HCT116 (cell line): ENCODE measurements around the gene FAM20B. TPM values are rescaled to one million over a fixed set of nuclear protein-coding genes. Genes with fewer than 3 reads are reported as not detected.

Source experiments
- ATAC-seq: fragments of 200-7000 bp; cut with Tn5 transposase; 2 replicates; pipeline ENCODE4 v1.9.1; 2020; ENCODE audit warnings: mild to moderate bottlenecking, moderate library complexity
- BruUV-seq: library from RNA; stranded (reverse); fragments of 400-500 nt; replicated peaks from 2 replicates; lab custom pipeline; 2021; lab: Mats Ljungman, UMichigan
- CTCF ChIA-PET: fragments of 300-600 bp; sonication (Branson Sonifier 250); formaldehyde crosslinking; loops from one replicate; lab custom pipeline; 2021; ENCODE audit warnings: antibody characterized with exemption; lab: Charles Lee
- POLR2A ChIA-PET: fragments of 300-600, 350-600 bp; sonication (Branson Sonifier 250); formaldehyde crosslinking; loops from one replicate; lab custom pipeline; 2021; ENCODE audit warnings: antibody characterized with exemption; lab: Charles Lee
- RAD21 ChIA-PET, 2 experiments: fragments of 300-600 bp; sonication (Branson Sonifier 250); formaldehyde crosslinking; loops; one replicate each; lab custom pipeline; 2023; ENCODE audit warnings: low total read pairs in 2 of 2; ENCODE audit not compliant: uncharacterized antibody in 2 of 2, unreplicated experiment in 2 of 2, low non-redundant PET in 1 of 2; lab: Charles Lee
- DNase-seq: peaks from one replicate; pipeline ENCODE4 v3.0.0-alpha.2; 2010; ENCODE audit warnings: low read depth, low spot score
- H2AFZ ChIP-seq: fragments of 200-600 bp; shearing (Covaris generic), sonication (generic); 2 replicates; pipeline ENCODE4 v1.6.1; 2017; ENCODE audit warnings: low read depth, mixed run types, mixed read lengths, antibody characterized with exemption, low read length; ENCODE audit not compliant: poor library complexity, severe bottlenecking
- H3K27ac ChIP-seq: 2 replicates; pipeline ENCODE4 v1.5.1; 2012; ENCODE audit warnings: low read depth, low read length
- H3K27me3 ChIP-seq: fragments of 200-600 bp; sonication (generic); 2 replicates; pipeline ENCODE4 v1.6.1; 2016; ENCODE audit warnings: mixed run types, low read length, mixed read lengths; ENCODE audit not compliant: insufficient read depth
- H3K36me3 ChIP-seq, 2 experiments: fragments of 200-500 bp in 1 of 2; fragments of 200-600 bp in 1 of 2; sonication (Bioruptor generic) in 1 of 2; sonication (generic) in 1 of 2; 2 replicates each; pipeline versions ENCODE4 v1.5.1 to v1.6.1; 2014 to 2016; ENCODE audit warnings: low read length in 2 of 2, inconsistent platforms in 1 of 2, mixed read lengths in 1 of 2, mixed run types in 1 of 2; ENCODE audit not compliant: insufficient read depth in 2 of 2, control insufficient read depth in 1 of 2
- H3K4me1 ChIP-seq, 2 experiments: fragments of 200-600 bp in 1 of 2; sonication (generic) in 1 of 2; 2 replicates each; pipeline versions ENCODE4 v1.5.1 to v1.6.1; 2012 to 2017; ENCODE audit warnings: low read length in 2 of 2, inconsistent platforms in 1 of 2, mild to moderate bottlenecking in 1 of 2, mixed read lengths in 1 of 2, mixed run types in 1 of 2, moderate library complexity in 1 of 2; ENCODE audit not compliant: insufficient read depth in 2 of 2, control insufficient read depth in 1 of 2
- H3K4me2 ChIP-seq: fragments of 200-600 bp; sonication (generic); 2 replicates; pipeline ENCODE4 v1.6.1; 2017; ENCODE audit warnings: mixed run types, low read length, mixed read lengths
- H3K4me3 ChIP-seq, 2 experiments: fragments of 200-600 bp in 1 of 2; sonication (generic) in 1 of 2; replicated peaks in 1 of 2; 2 replicates each; pipeline ENCODE4 v1.5.1; 2011 to 2016; ENCODE audit warnings: low read length in 2 of 2, control low read depth in 1 of 2, low read depth in 1 of 2, mild to moderate bottlenecking in 1 of 2, mixed read lengths in 1 of 2, mixed run types in 1 of 2
- H3K79me2 ChIP-seq: fragments of 200-600 bp; sonication (generic); 2 replicates; pipeline ENCODE4 v1.6.1; 2017; ENCODE audit warnings: mild to moderate bottlenecking, mixed run types, low read length, moderate library complexity, mixed read lengths; ENCODE audit not compliant: insufficient read depth
- H3K9ac ChIP-seq: fragments of 200-600 bp; sonication (generic); 2 replicates; pipeline ENCODE4 v1.6.1; 2016; ENCODE audit warnings: low read length, mixed read lengths
- H3K9me2 ChIP-seq: fragments of 200-600 bp; sonication (generic), shearing (Covaris generic); 2 replicates; pipeline ENCODE4 v1.6.1; 2017; ENCODE audit warnings: mixed run types, mild to moderate bottlenecking, moderate library complexity; ENCODE audit not compliant: insufficient read depth
- H3K9me3 ChIP-seq, 2 experiments: fragments of 200-500 bp in 1 of 2; fragments of 200-600 bp in 1 of 2; sonication (Bioruptor generic) in 1 of 2; sonication (generic) in 1 of 2; 2 replicates each; pipeline ENCODE4 v1.6.1; 2014 to 2017; ENCODE audit warnings: low read length in 2 of 2, mixed read lengths in 2 of 2, inconsistent platforms in 1 of 2, low read depth in 1 of 2, mild to moderate bottlenecking in 1 of 2, mixed run types in 1 of 2, moderate library complexity in 1 of 2; ENCODE audit not compliant: control insufficient read depth in 1 of 2, insufficient read depth in 1 of 2
- H4K20me1 ChIP-seq: fragments of 200-600 bp; sonication (generic), shearing (Covaris generic); 2 replicates; pipeline ENCODE4 v1.6.1; 2017; ENCODE audit warnings: mixed run types, mild to moderate bottlenecking, moderate library complexity; ENCODE audit not compliant: insufficient read depth
- CBX3 ChIP-seq: IDR thresholded peaks from 2 replicates; pipeline ENCODE4 v1.6.1; 2012; ENCODE audit warnings: low read depth
- CEBPB ChIP-seq: IDR thresholded peaks from 2 replicates; pipeline ENCODE4 v1.6.1; 2012; ENCODE audit warnings: low read depth
- EGR1 ChIP-seq: IDR thresholded peaks from 2 replicates; pipeline ENCODE4 v1.6.1; 2012; ENCODE audit warnings: low read depth
- ELF1 ChIP-seq: IDR thresholded peaks from 2 replicates; pipeline ENCODE4 v1.6.1; 2012; ENCODE audit warnings: low read depth, borderline replicate concordance
- EZH2 ChIP-seq: fragments of 200-600 bp; sonication (generic); IDR thresholded peaks from 2 replicates; pipeline ENCODE4 v1.6.1; 2017; ENCODE audit warnings: antibody characterized with exemption, mixed run types
- EZH2phosphoT487 ChIP-seq: fragments of 200-600 bp; IDR thresholded peaks from 2 replicates; pipeline ENCODE4 v1.6.1; 2018; ENCODE audit warnings: antibody characterized with exemption, borderline replicate concordance
- FOSL1 ChIP-seq: IDR thresholded peaks from 2 replicates; pipeline ENCODE4 v1.6.1; 2012; ENCODE audit warnings: low read depth
- MAX ChIP-seq: IDR thresholded peaks from 2 replicates; pipeline ENCODE4 v1.6.1; 2012
- POLR2A ChIP-seq: IDR thresholded peaks from 2 replicates; pipeline ENCODE4 v1.7.0; 2011; ENCODE audit warnings: borderline replicate concordance; ENCODE audit not compliant: insufficient read depth, insufficient read length; ENCODE audit errors: extremely low read depth
- RAD21 ChIP-seq: IDR thresholded peaks from 2 replicates; pipeline ENCODE4 v1.6.1; 2012; ENCODE audit warnings: low read depth, mild to moderate bottlenecking
- REST ChIP-seq: IDR thresholded peaks from 2 replicates; pipeline ENCODE4 v1.6.1; 2012; ENCODE audit warnings: low read depth
- SIN3A ChIP-seq: IDR thresholded peaks from 2 replicates; pipeline ENCODE4 v1.6.1; 2012; ENCODE audit warnings: low read depth
- SP1 ChIP-seq: IDR thresholded peaks from 2 replicates; pipeline ENCODE4 v1.6.1; 2012; ENCODE audit warnings: low read depth
- SRF ChIP-seq: IDR thresholded peaks from 2 replicates; pipeline ENCODE4 v1.6.1; 2012; ENCODE audit warnings: low read depth
- TCF7L2 ChIP-seq: IDR thresholded peaks from 2 replicates; pipeline ENCODE4 v1.7.0; 2011; ENCODE audit warnings: borderline replicate concordance, inconsistent platforms; ENCODE audit not compliant: insufficient read depth, insufficient read length; ENCODE audit errors: extremely low read depth
- ZBTB33 ChIP-seq: IDR thresholded peaks from 2 replicates; pipeline ENCODE4 v1.6.1; 2011; ENCODE audit warnings: mild to moderate bottlenecking, low read length, moderate library complexity; ENCODE audit not compliant: insufficient replicate concordance; ENCODE audit errors: extremely low read depth
- ZFX ChIP-seq: fragments of 450-650 bp; IDR thresholded peaks from 2 replicates; pipeline ENCODE4 v1.6.1; 2017
- ZNF274 ChIP-seq: fragments of 200-500 bp; sonication (Bioruptor generic); IDR thresholded peaks from 2 replicates; pipeline ENCODE4 v1.6.1; 2014; ENCODE audit warnings: mild to moderate bottlenecking, low read depth, low read length, inconsistent platforms
- intact Hi-C: fragments of 100-400 bp; cut with micrococcal nuclease; formaldehyde crosslinking; loops from 2 replicates; pipeline ENCODE4 v1.10.0; 2022
- total RNA-seq: library from RNA; stranded (reverse); gene quantifications from one replicate; pipeline ENCODE4 v1.2.1, GENCODE V29; 2021; ENCODE audit not compliant: unreplicated experiment
- TF ChIP-seq, protein P1 (sequence below): IDR thresholded peaks from 2 replicates; pipeline ENCODE4 v1.6.1; 2012

The FAM20B gene
- total RNA-seq, 1 experiment from 2014 or later, result 36.7 TPM

DNA sequence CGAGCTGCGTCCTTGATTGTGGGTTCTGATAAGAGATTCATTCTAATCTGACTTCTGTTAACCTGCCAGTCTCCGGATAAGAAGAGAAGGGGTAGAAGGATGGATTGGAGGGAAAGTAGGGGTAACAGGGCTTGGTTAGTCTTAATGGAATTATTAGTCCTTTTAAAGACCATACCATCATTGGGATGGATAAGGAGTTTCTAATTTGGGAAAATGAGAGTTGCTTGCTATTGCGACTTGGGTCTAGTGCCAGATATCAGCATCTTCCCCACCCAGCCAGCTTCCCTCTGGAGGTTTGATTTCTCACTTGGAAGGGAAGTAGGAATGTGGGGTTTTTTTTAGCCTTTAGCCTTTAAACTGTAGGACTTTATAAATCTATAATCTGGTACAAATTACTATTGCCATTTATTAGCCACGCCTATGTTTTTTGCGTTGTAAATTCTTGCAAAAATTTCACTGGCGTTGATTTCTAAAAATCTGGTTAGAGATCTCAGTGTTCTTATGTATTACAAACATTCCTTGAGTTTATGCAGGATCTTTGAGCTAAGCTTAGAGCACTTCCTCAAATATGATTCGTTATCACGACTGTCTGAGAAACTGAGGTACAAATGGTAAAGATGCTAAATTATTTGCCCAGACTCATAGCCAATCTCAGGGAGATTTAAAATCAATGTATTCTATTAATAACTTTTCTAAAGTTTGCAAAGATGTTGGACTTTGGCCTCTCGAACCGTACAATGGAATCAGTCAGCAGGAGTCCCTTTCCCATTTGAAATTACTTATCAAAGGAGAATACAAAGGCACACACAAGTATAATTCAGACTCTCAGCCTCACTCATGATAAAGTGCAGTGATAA, 1.3 kb downstream of the FAM20B start:
- Histone ChIP-seq H3K27me3 (no peaks in the 10 kb centered on the region), H4K20me1 (no peaks in the 10 kb centered on the region), H3K36me3 (no peaks in the 10 kb centered on the region), H3K9ac (peak overlapping the region; percentile 94), H3K9me2 (no peaks in the 10 kb centered on the region), H3K4me1 (peaks cover 0 to 14% of the 10 kb centered on the region in 2 experiments; a peak in 3 of 4 replicates), H3K27ac (peak overlapping the region; percentile 98), H3K9me3 (no peaks in the 10 kb centered on the region), H3K4me3 (peak overlapping the region; percentile 64 to 75), H3K4me2 (peak overlapping the region; percentile 87), H3K79me2 (peaks cover 57% of the 10 kb centered on the region), H2AFZ (no peak overlapping the region)
- intact Hi-C loops, result no loop called here
- ChIA-PET CTCF (no interaction called here), POLR2A (interaction anchor here (1.0 kb wide), 1 partner anchor 8 kb away, joined by 3 read pairs; no protein-coding TSS in a partner anchor), RAD21 (no interaction called here)
- TSS peak; percentile 72 for BruUV-seq
- ATAC-seq (no peak), DNase-seq (no peak)
- TF ChIP-seq RAD21, result no peak
- TF ChIP-seq CEBPB, result no peak
- TF ChIP-seq EZH2, result no peak
- TF ChIP-seq ZNF274, result no peak
- TF ChIP-seq MAX, result no peak
- no peak for TF ChIP-seq EGR1
- no peak for TF ChIP-seq SP1
- TF ChIP-seq REST, result no peak
- TF ChIP-seq, protein P1, sequence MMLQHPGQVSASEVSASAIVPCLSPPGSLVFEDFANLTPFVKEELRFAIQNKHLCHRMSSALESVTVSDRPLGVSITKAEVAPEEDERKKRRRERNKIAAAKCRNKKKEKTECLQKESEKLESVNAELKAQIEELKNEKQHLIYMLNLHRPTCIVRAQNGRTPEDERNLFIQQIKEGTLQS, result no peak
- no peak for TF ChIP-seq ELF1
- TF ChIP-seq POLR2A, result no peak
- TF ChIP-seq FOSL1, result no peak; the same call in 1 of the 2 replicates
- no peak for TF ChIP-seq TCF7L2
- no peak for TF ChIP-seq EZH2phosphoT487
- no peak for TF ChIP-seq SIN3A
- TF ChIP-seq SRF, result no peak
- TF ChIP-seq CBX3, result no peak
- TF ChIP-seq ZBTB33, result no peak
- TF ChIP-seq ZFX, result no peak
